Ascending aorta (tissue), 2 donors: ENCODE measurements around the gene CPA2. TPM values are rescaled to one million over a fixed set of nuclear protein-coding genes. Genes with fewer than 3 reads are reported as not detected.

Experiments
- DNase-seq, 2 donors: peaks; one replicate each; pipeline ENCODE4 v3.0.0-alpha.2; 2019; ENCODE audit warnings: low spot score in 2 of 2
- H3K27ac ChIP-seq, 2 donors: fragments of 200-600 bp; sonication (generic); one replicate each; pipeline ENCODE4 v1.5.1; 2016 to 2017; ENCODE audit warnings: mild to moderate bottlenecking in 1 of 2
- H3K27me3 ChIP-seq: fragments of 200-600 bp; sonication (generic); one replicate; pipeline ENCODE4 v1.5.1; 2017
- H3K36me3 ChIP-seq, 2 donors: fragments of 200-600 bp; sonication (generic); one replicate each; pipeline ENCODE4 v1.5.1; 2016
- H3K4me1 ChIP-seq, 2 donors: fragments of 200-600 bp; sonication (generic); one replicate each; pipeline ENCODE4 v1.5.1; 2016 to 2017; ENCODE audit warnings: mild to moderate bottlenecking in 1 of 2
- H3K4me3 ChIP-seq, 2 donors: fragments of 200-600 bp; sonication (generic); one replicate each; pipeline ENCODE4 v1.5.1; 2016 to 2017; ENCODE audit warnings: mild to moderate bottlenecking in 1 of 2
- H3K9me3 ChIP-seq, 2 donors: fragments of 200-600 bp; sonication (generic); one replicate each; pipeline ENCODE4 v1.5.1; 2016
- CTCF ChIP-seq, 3 experiments: fragments of 200-600 bp in 2 of 3; fragments of 450-650 bp in 1 of 3; sonication (generic) in 2 of 3; IDR thresholded peaks; one replicate each; pipeline ENCODE4 v1.5.1; 2016 to 2019; ENCODE audit warnings: antibody characterized with exemption in 3 of 3, mild to moderate bottlenecking in 1 of 3, moderate library complexity in 1 of 3
- intact Hi-C: fragments of 100-400 bp; cut with DNase I; formaldehyde crosslinking; loops from one replicate; pipeline ENCODE4 v1.15.1; 2023
- total RNA-seq: library from RNA; depleted of rRNA; stranded (reverse); fragments of >200 nt; gene quantifications from one replicate; pipeline ENCODE4 v1.1.0, GENCODE V29; 2016

CPA2 gene
- total RNA-seq = not detected

- Histone ChIP-seq H3K9me3 (no peaks in the 10 kb centered on the region), H3K4me3 (no peak within 1 kb of the TSS), H3K27me3 (no peaks in the 10 kb centered on the region), H3K36me3 (no peaks in the 10 kb centered on the region), H3K4me1 (no peaks in the 10 kb centered on the region), H3K27ac (no peak within 1 kb of the TSS)
- intact Hi-C loops = no loop called here
- TF ChIP-seq CTCF (IDR thresholded peaks at IDR 0.05) = no peak
- DNase-seq = no peak
These were observed at the start of gene CPA2 for GRCh38 chr7:130266258-130266960. CPA2 (plus strand) TSS chr7:130266863; CDS start chr7:130266882, 19 bp downstream.

- Histone ChIP-seq H3K4me3 (no peak overlapping the region), H3K4me1 (no peaks in the 10 kb centered on the region), H3K27me3 (no peaks in the 10 kb centered on the region), H3K27ac (no peak overlapping the region), H3K36me3 (no peaks in the 10 kb centered on the region), H3K9me3 (no peaks in the 10 kb centered on the region)
- intact Hi-C loops = no loop called here
- no peak for TF ChIP-seq CTCF (IDR thresholded peaks at IDR 0.05)
- no peak for DNase-seq
These were observed 47.6 kb upstream of the CPA2 start for GRCh38 chr7:130218806-130219620.

GRCh38 chr7:130219871-130220270 is 46.8 kb upstream of the CPA2 start:
- no peaks in the 10 kb centered on the region for H3K4me1 ChIP-seq
- no peak for DNase-seq
- H3K27me3 ChIP-seq = no peaks in the 10 kb centered on the region
- H3K9me3 ChIP-seq = no peaks in the 10 kb centered on the region
- TF ChIP-seq CTCF (IDR thresholded peaks at IDR 0.05) = no peak
- H3K27ac ChIP-seq = no peak overlapping the region
- no peak overlapping the region for H3K4me3 ChIP-seq
- intact Hi-C loops = no loop called here
- no peaks in the 10 kb centered on the region for H3K36me3 ChIP-seq

GRCh38 chr7:130221746-130222145 is 44.9 kb upstream of the CPA2 start:
- H3K9me3 ChIP-seq = no peaks in the 10 kb centered on the region
- intact Hi-C loops = no loop called here
- no peaks in the 10 kb centered on the region for H3K27me3 ChIP-seq
- no peak for DNase-seq
- H3K27ac ChIP-seq = no peak overlapping the region
- no peak overlapping the region for H3K4me3 ChIP-seq
- no peaks in the 10 kb centered on the region for H3K4me1 ChIP-seq
- H3K36me3 ChIP-seq = no peaks in the 10 kb centered on the region
- no peak for TF ChIP-seq CTCF (IDR thresholded peaks at IDR 0.05)

- H3K27ac ChIP-seq = no peak overlapping the region
- no peak overlapping the region for H3K4me3 ChIP-seq
- DNase-seq = no peak
- H3K36me3 ChIP-seq = no peaks in the 10 kb centered on the region
- H3K4me1 ChIP-seq = no peaks in the 10 kb centered on the region
- intact Hi-C loops = no loop called here
- no peak for TF ChIP-seq CTCF (IDR thresholded peaks at IDR 0.05)
- H3K9me3 ChIP-seq = no peaks in the 10 kb centered on the region
- no peaks in the 10 kb centered on the region for H3K27me3 ChIP-seq
These were observed 43.0 kb upstream of the CPA2 start for GRCh38 chr7:130223646-130224045.
